WERI-Rb-1 (cell line): ENCODE results near the gene SPINT2.

ENCODE experiments used
- DNase-seq: peaks from one replicate; pipeline ENCODE4 v3.0.0-alpha.2; 2020
- H3K27ac ChIP-seq: fragments of 250-450 bp; sonication (Bioruptor Pico); 2 replicates; pipeline ENCODE4 v1.5.1; 2020; ENCODE audit warnings: mild to moderate bottlenecking, moderate library complexity
- H3K27me3 ChIP-seq: fragments of 250-450 bp; sonication (Bioruptor Pico); 2 replicates; pipeline ENCODE4 v1.5.1; 2021; ENCODE audit warnings: mild to moderate bottlenecking, low read depth, moderate library complexity; ENCODE audit not compliant: insufficient read depth, severe bottlenecking
- H3K36me3 ChIP-seq: fragments of 250-450 bp; sonication (Bioruptor Pico); 2 replicates; pipeline ENCODE4 v1.5.1; 2020; ENCODE audit warnings: mild to moderate bottlenecking, moderate library complexity
- H3K4me3 ChIP-seq: 2 replicates; pipeline ENCODE4 v1.5.1; 2011; ENCODE audit warnings: low read depth, mild to moderate bottlenecking, control low read depth, low read length
- H3K9me3 ChIP-seq: fragments of 250-450 bp; sonication (Bioruptor Pico); 2 replicates; pipeline ENCODE4 v1.5.1; 2021; ENCODE audit warnings: mild to moderate bottlenecking, moderate library complexity; ENCODE audit not compliant: severe bottlenecking
- TF ChIP-seq, protein P1 (sequence below): IDR thresholded peaks from 2 replicates; pipeline ENCODE4 v1.5.1; 2011; ENCODE audit warnings: low read depth, mild to moderate bottlenecking, control low read depth, inconsistent platforms, low read length

Gene SPINT2

DNA sequence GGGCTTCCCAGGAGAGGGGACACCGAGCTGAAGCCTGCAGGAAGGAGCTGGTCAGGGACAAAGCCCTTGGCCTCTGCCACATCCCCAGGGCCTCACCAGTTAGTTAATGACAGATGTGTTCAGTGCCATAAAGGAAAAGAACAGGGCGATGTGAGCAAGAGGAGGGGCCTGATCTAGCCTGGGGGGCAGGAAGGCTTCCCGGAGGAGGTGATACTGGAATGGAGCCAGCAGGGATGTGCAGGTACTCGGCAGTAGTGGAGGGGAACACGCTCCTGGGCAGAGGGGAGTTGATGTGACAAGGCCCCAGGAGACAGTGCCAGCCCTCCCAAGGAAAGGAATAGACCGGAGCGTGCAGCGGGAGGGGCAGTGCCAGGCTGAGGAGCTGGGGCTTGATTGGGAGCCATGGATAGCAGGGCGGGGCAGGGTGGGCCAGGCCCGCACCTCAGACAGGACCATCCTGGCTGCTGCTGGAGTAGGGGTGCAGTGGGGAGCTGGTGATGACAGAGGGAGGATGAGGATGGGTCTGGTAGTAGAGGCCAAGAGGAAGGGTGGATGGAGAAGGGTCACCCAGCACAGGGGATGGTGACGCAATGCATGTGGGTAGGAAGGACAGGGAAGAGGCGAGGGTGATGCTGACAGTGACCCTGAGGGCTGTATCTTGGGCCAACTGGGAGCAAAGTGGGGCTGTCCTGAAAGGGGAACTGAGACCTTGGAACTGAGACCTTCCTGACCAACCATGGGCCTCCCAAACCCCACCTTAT, 43.8 kb downstream of the SPINT2 start:
- DNase-seq = no peak
- Histone ChIP-seq H3K27ac (no peak overlapping the region), H3K36me3 (peaks cover 16% of the 10 kb centered on the region), H3K9me3 (no peaks in the 10 kb centered on the region), H3K27me3 (no peaks in the 10 kb centered on the region), H3K4me3 (no peak overlapping the region)
- TF ChIP-seq, protein P1, sequence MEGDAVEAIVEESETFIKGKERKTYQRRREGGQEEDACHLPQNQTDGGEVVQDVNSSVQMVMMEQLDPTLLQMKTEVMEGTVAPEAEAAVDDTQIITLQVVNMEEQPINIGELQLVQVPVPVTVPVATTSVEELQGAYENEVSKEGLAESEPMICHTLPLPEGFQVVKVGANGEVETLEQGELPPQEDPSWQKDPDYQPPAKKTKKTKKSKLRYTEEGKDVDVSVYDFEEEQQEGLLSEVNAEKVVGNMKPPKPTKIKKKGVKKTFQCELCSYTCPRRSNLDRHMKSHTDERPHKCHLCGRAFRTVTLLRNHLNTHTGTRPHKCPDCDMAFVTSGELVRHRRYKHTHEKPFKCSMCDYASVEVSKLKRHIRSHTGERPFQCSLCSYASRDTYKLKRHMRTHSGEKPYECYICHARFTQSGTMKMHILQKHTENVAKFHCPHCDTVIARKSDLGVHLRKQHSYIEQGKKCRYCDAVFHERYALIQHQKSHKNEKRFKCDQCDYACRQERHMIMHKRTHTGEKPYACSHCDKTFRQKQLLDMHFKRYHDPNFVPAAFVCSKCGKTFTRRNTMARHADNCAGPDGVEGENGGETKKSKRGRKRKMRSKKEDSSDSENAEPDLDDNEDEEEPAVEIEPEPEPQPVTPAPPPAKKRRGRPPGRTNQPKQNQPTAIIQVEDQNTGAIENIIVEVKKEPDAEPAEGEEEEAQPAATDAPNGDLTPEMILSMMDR = no peak

DNA sequence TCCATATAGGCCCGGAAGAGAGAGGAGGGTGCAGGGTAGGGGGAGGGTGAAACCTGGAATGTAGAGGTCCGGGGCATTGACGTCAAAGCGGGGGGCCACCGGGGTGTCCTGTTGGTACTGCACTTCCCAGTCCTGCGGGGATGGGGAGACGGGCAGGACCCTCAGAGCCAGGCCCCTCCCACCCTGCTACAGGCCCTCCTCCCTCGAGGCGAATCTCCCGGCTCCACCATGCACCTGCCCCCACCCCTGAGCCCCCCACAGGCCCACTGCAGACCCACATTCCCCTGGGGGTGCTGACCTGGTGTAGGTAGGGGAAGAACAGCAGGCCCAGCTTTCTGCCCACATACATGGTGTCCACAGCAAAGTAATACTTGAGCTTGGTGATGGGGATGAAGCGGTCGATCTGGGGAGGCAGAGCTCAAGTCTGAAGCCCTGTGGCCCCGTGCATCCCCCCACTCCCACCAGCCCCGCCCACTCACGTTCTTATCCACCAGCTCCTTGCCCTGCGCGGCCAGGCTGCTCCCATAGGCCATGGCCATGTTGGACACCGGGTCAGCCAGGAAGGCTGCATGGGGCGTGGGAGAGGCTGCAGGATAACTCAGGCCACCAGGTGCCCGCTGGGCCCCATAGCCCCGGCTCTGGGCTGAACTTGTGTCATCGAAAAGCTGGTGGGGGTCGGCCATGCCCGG, 44.7 kb downstream of the SPINT2 start:
- Histone ChIP-seq H3K4me3 (no peak overlapping the region), H3K36me3 (peaks cover 16% of the 10 kb centered on the region), H3K27ac (no peak overlapping the region), H3K27me3 (no peaks in the 10 kb centered on the region), H3K9me3 (no peaks in the 10 kb centered on the region)
- TF ChIP-seq, protein P1 = no peak
- DNase-seq = no peak

GRCh38 chr19:38309615-38310278, 45.4 kb downstream of the SPINT2 start:
- no peaks in the 10 kb centered on the region for H3K27me3 ChIP-seq
- TF ChIP-seq, protein P1 = no peak
- no peak overlapping the region for H3K27ac ChIP-seq
- H3K4me3 ChIP-seq = no peak overlapping the region
- no peak for DNase-seq
- H3K9me3 ChIP-seq = no peaks in the 10 kb centered on the region
- H3K36me3 ChIP-seq = peaks cover 16% of the 10 kb centered on the region

- Histone ChIP-seq H3K27ac (no peak overlapping the region), H3K4me3 (no peak overlapping the region), H3K9me3 (no peaks in the 10 kb centered on the region), H3K27me3 (no peaks in the 10 kb centered on the region), H3K36me3 (peaks cover 15% of the 10 kb centered on the region)
- TF ChIP-seq, protein P1 = no peak
- DNase-seq = no peak
Measured at GRCh38 chr19:38310279-38310670, 45.9 kb downstream of the SPINT2 start.

- Histone ChIP-seq H3K4me3 (no peak overlapping the region), H3K27me3 (no peaks in the 10 kb centered on the region), H3K27ac (no peak overlapping the region), H3K9me3 (no peaks in the 10 kb centered on the region), H3K36me3 (peaks cover 13% of the 10 kb centered on the region)
- no peak for DNase-seq
- TF ChIP-seq, protein P1 = no peak
Measured at GRCh38 chr19:38310986-38311385, 46.6 kb downstream of the SPINT2 start.
